DOHH2 (cell line): ENCODE measurements around the gene GSK3A.

Experiments
- EZH2phosphoT487 ChIP-seq: fragments of 200-600 bp; sonication (generic); IDR thresholded peaks from 2 replicates; pipeline ENCODE4 v1.6.1; 2017; ENCODE audit warnings: borderline replicate concordance, mild to moderate bottlenecking, antibody characterized with exemption, low read length, moderate library complexity, mixed read lengths
- TF ChIP-seq, protein P1 (sequence below): fragments of 200-600 bp; sonication (generic); IDR thresholded peaks from one replicate; pipeline ENCODE4 v1.5.1; 2014; ENCODE audit warnings: antibody characterized with exemption, mild to moderate bottlenecking, low read depth, low read length; ENCODE audit not compliant: poor library complexity, severe bottlenecking

DNA sequence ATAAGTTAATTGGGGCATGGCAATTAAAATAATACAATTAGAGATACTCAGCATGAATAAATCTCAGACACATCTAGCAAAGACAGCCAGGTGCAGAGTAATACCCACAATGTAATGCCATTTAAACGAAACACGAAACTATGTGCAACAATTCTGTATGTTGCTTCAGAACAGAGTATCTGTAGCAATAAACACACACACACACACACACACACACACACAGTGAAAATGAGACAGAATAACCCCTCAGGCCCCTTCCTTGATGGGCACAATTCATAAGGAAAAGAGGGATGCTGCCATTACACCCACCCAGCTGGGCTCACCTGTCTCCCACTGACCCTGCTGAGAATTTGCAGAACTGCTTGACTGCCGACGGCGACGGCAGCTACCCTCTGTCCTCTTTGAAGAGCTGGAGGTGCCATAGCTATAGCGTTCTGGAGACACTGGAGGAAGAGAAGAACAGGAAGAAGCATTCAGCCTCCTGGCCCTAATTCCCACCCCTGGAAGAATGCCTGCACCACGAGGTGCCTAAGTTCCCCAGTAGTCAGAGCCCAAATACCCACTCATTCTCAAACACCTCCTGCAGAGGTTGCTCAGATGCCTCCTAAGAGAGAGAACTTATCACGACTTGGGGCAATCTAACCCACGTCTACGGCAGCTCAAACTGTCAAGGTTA is 27.5 kb downstream of the GSK3A start:
- TF ChIP-seq, protein P1, sequence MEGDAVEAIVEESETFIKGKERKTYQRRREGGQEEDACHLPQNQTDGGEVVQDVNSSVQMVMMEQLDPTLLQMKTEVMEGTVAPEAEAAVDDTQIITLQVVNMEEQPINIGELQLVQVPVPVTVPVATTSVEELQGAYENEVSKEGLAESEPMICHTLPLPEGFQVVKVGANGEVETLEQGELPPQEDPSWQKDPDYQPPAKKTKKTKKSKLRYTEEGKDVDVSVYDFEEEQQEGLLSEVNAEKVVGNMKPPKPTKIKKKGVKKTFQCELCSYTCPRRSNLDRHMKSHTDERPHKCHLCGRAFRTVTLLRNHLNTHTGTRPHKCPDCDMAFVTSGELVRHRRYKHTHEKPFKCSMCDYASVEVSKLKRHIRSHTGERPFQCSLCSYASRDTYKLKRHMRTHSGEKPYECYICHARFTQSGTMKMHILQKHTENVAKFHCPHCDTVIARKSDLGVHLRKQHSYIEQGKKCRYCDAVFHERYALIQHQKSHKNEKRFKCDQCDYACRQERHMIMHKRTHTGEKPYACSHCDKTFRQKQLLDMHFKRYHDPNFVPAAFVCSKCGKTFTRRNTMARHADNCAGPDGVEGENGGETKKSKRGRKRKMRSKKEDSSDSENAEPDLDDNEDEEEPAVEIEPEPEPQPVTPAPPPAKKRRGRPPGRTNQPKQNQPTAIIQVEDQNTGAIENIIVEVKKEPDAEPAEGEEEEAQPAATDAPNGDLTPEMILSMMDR: no peak
- no peak for TF ChIP-seq EZH2phosphoT487
